ENCODE measurements around the gene PRODH2.
"Not testable (repeated sequence)": the region's sequence is repeated elsewhere in the genome, so short reads cannot be mapped to it uniquely, and the experiment has no call there.

The PRODH2 gene

GRCh38 chr19:35813043-35813890 lies 622 bp upstream of the PRODH2 start:
- H3K36me3 ChIP-seq (ENCODE audit: control insufficient read depth in 1 of 2, insufficient read depth in 2 of 2, low read length in 2 of 2): no peaks in the 10 kb centered on the region
- no peaks in the 10 kb centered on the region for H3K27me3 ChIP-seq (ENCODE audit: low read depth, low read length)
- no peaks in the 10 kb centered on the region for H3K4me1 ChIP-seq (ENCODE audit: control insufficient read depth in 1 of 2, insufficient read depth in 2 of 2, low read length in 2 of 2)
- no peak overlapping the region for H3K27ac ChIP-seq (ENCODE audit: low read length)
- no peaks in the 10 kb centered on the region for H3K9me3 ChIP-seq (ENCODE audit: control insufficient read depth in 1 of 2, low read length in 2 of 2)
- no peak overlapping the region for H3K4me3 ChIP-seq (ENCODE audit: low read depth in 1 of 2, low read length in 2 of 2)

- Histone ChIP-seq H3K9me3 (ENCODE audit: control insufficient read depth in 1 of 2, low read length in 2 of 2) (no peaks in the 10 kb centered on the region), H3K4me3 (ENCODE audit: low read depth in 1 of 2, low read length in 2 of 2) (no peak overlapping the region), H3K27ac (ENCODE audit: low read length) (no peak overlapping the region), H3K36me3 (ENCODE audit: control insufficient read depth in 1 of 2, insufficient read depth in 2 of 2, low read length in 2 of 2) (no peaks in the 10 kb centered on the region), H3K27me3 (ENCODE audit: low read depth, low read length) (no peaks in the 10 kb centered on the region), H3K4me1 (ENCODE audit: control insufficient read depth in 1 of 2, insufficient read depth in 2 of 2, low read length in 2 of 2) (no peaks in the 10 kb centered on the region)
Observed at GRCh38 chr19:35811317-35812219, 1.1 kb downstream of the PRODH2 start.

GRCh38 chr19:35807633-35808032 lies 5.0 kb downstream of the PRODH2 start:
- no peak overlapping the region for H3K27ac ChIP-seq (ENCODE audit: low read length)
- no peaks in the 10 kb centered on the region for H3K4me1 ChIP-seq (ENCODE audit: control insufficient read depth in 1 of 2, insufficient read depth in 2 of 2, low read length in 2 of 2)
- no peaks in the 10 kb centered on the region for H3K27me3 ChIP-seq (ENCODE audit: low read depth, low read length)
- no peak overlapping the region for H3K4me3 ChIP-seq (ENCODE audit: low read depth in 1 of 2, low read length in 2 of 2)
- no peaks in the 10 kb centered on the region for H3K36me3 ChIP-seq (ENCODE audit: control insufficient read depth in 1 of 2, insufficient read depth in 2 of 2, low read length in 2 of 2)
- no peaks in the 10 kb centered on the region for H3K9me3 ChIP-seq (ENCODE audit: control insufficient read depth in 1 of 2, low read length in 2 of 2)

- Histone ChIP-seq H3K36me3 (ENCODE audit: control insufficient read depth in 1 of 2, insufficient read depth in 2 of 2, low read length in 2 of 2) (no peaks in the 10 kb centered on the region), H3K9me3 (ENCODE audit: control insufficient read depth in 1 of 2, low read length in 2 of 2) (no peaks in the 10 kb centered on the region), H3K4me3 (ENCODE audit: low read depth in 1 of 2, low read length in 2 of 2) (no peak overlapping the region), H3K27ac (ENCODE audit: low read length) (no peak overlapping the region), H3K4me1 (ENCODE audit: control insufficient read depth in 1 of 2, insufficient read depth in 2 of 2, low read length in 2 of 2) (no peaks in the 10 kb centered on the region), H3K27me3 (ENCODE audit: low read depth, low read length) (no peaks in the 10 kb centered on the region)
Observed at GRCh38 chr19:35806597-35806996, 6.0 kb downstream of the PRODH2 start.

GRCh38 chr19:35805526-35806102 lies 7.0 kb downstream of the PRODH2 start:
- Histone ChIP-seq H3K4me1 (ENCODE audit: control insufficient read depth in 1 of 2, insufficient read depth in 2 of 2, low read length in 2 of 2) (no peaks in the 10 kb centered on the region), H3K9me3 (ENCODE audit: control insufficient read depth in 1 of 2, low read length in 2 of 2) (no peaks in the 10 kb centered on the region), H3K27ac (ENCODE audit: low read length) (no peak overlapping the region), H3K36me3 (ENCODE audit: control insufficient read depth in 1 of 2, insufficient read depth in 2 of 2, low read length in 2 of 2) (no peaks in the 10 kb centered on the region), H3K4me3 (ENCODE audit: low read depth in 1 of 2, low read length in 2 of 2) (no peak overlapping the region), H3K27me3 (ENCODE audit: low read depth, low read length) (no peaks in the 10 kb centered on the region)

GRCh38 chr19:35801828-35802227 lies 10.8 kb downstream of the PRODH2 start:
- no peaks in the 10 kb centered on the region for H3K9me3 ChIP-seq (ENCODE audit: control insufficient read depth in 1 of 2, low read length in 2 of 2)
- H3K27me3 ChIP-seq (ENCODE audit: low read depth, low read length): peaks cover 4% of the 10 kb centered on the region

GRCh38 chr19:35797663-35798062 lies 15.0 kb downstream of the PRODH2 start:
- no peak overlapping the region for H3K27ac ChIP-seq (ENCODE audit: low read length)
- H3K9me3 ChIP-seq (ENCODE audit: control insufficient read depth in 1 of 2, low read length in 2 of 2): no peaks in the 10 kb centered on the region
- H3K36me3 ChIP-seq (ENCODE audit: control insufficient read depth in 1 of 2, insufficient read depth in 2 of 2, low read length in 2 of 2): no peaks in the 10 kb centered on the region
- H3K4me1 ChIP-seq (ENCODE audit: control insufficient read depth in 1 of 2, insufficient read depth in 2 of 2, low read length in 2 of 2): no peaks in the 10 kb centered on the region
- peaks cover 10% of the 10 kb centered on the region for H3K27me3 ChIP-seq (ENCODE audit: low read depth, low read length)
- H3K4me3 ChIP-seq (ENCODE audit: low read depth in 1 of 2, low read length in 2 of 2): no peak overlapping the region

More at GRCh38 chr19:35801828-35802227, 10.8 kb downstream of the PRODH2 start:
- Histone ChIP-seq H3K4me3 (ENCODE audit: low read depth in 1 of 2, low read length in 2 of 2) (no peak overlapping the region), H3K36me3 (ENCODE audit: control insufficient read depth in 1 of 2, insufficient read depth in 2 of 2, low read length in 2 of 2) (no peaks in the 10 kb centered on the region), H3K27ac (ENCODE audit: low read length) (no peak overlapping the region), H3K4me1 (ENCODE audit: control insufficient read depth in 1 of 2, insufficient read depth in 2 of 2, low read length in 2 of 2) (no peaks in the 10 kb centered on the region)

GRCh38 chr19:35796645-35797542 lies 15.8 kb downstream of the PRODH2 start:
- no peak overlapping the region for H3K27ac ChIP-seq (ENCODE audit: low read length)
- H3K9me3 ChIP-seq (ENCODE audit: control insufficient read depth in 1 of 2, low read length in 2 of 2): no peaks in the 10 kb centered on the region
- no peaks in the 10 kb centered on the region for H3K36me3 ChIP-seq (ENCODE audit: control insufficient read depth in 1 of 2, insufficient read depth in 2 of 2, low read length in 2 of 2)
- no peak overlapping the region for H3K4me3 ChIP-seq (ENCODE audit: low read depth in 1 of 2, low read length in 2 of 2)
- H3K27me3 ChIP-seq (ENCODE audit: low read depth, low read length): peaks cover 10% of the 10 kb centered on the region
- no peaks in the 10 kb centered on the region for H3K4me1 ChIP-seq (ENCODE audit: control insufficient read depth in 1 of 2, insufficient read depth in 2 of 2, low read length in 2 of 2)

- not testable (repeated sequence) for H3K27ac ChIP-seq (ENCODE audit: low read length); H3K27me3 ChIP-seq (ENCODE audit: low read depth, low read length); H3K9me3 ChIP-seq (ENCODE audit: control insufficient read depth in 1 of 2, low read length in 2 of 2); H3K36me3 ChIP-seq (ENCODE audit: control insufficient read depth in 1 of 2, insufficient read depth in 2 of 2, low read length in 2 of 2); H3K4me3 ChIP-seq (ENCODE audit: low read depth in 1 of 2, low read length in 2 of 2); H3K4me1 ChIP-seq (ENCODE audit: control insufficient read depth in 1 of 2, insufficient read depth in 2 of 2, low read length in 2 of 2)
Observed at GRCh38 chr19:35795564-35795963, 17.1 kb downstream of the PRODH2 start.

- H3K4me3 ChIP-seq (ENCODE audit: low read depth in 1 of 2, low read length in 2 of 2): no peak overlapping the region
- no peak overlapping the region for H3K27ac ChIP-seq (ENCODE audit: low read length)
- no peaks in the 10 kb centered on the region for H3K4me1 ChIP-seq (ENCODE audit: control insufficient read depth in 1 of 2, insufficient read depth in 2 of 2, low read length in 2 of 2)
- H3K27me3 ChIP-seq (ENCODE audit: low read depth, low read length): peaks cover 10% of the 10 kb centered on the region
- no peaks in the 10 kb centered on the region for H3K9me3 ChIP-seq (ENCODE audit: control insufficient read depth in 1 of 2, low read length in 2 of 2)
- H3K36me3 ChIP-seq (ENCODE audit: control insufficient read depth in 1 of 2, insufficient read depth in 2 of 2, low read length in 2 of 2): no peaks in the 10 kb centered on the region
Observed at GRCh38 chr19:35793381-35794165, 19.1 kb downstream of the PRODH2 start.

All from muscle layer of duodenum (tissue), 2 donors.